Calu3 (cell line): ENCODE data around the gene SMC1A. TPM values are rescaled to one million over a fixed set of nuclear protein-coding genes. Genes with fewer than 3 reads are reported as not detected.
"Not testable (repeated sequence)": the region's sequence is repeated elsewhere in the genome, so short reads cannot be mapped to it uniquely, and the experiment has no call there.

ENCODE experiments used
- Bru-seq: library from RNA; stranded (reverse); fragments of 400-500 nt; gene quantifications from one replicate; lab custom pipeline; 2021; lab: Mats Ljungman, UMichigan
- BruChase-seq, 2 experiments: library from RNA; stranded (reverse); fragments of 400-500 nt; gene quantifications; one replicate each; lab custom pipeline; 2021; lab: Mats Ljungman, UMichigan
- BruUV-seq: library from RNA; stranded (reverse); fragments of 400-500 nt; replicated peaks from 2 replicates; lab custom pipeline; 2021; lab: Mats Ljungman, UMichigan
- CTCF ChIA-PET: fragments of 300-600 bp; sonication (Branson Sonifier 250); formaldehyde crosslinking; loops from one replicate; lab custom pipeline; 2022; ENCODE audit warnings: antibody characterized with exemption; lab: Charles Lee
- DNase-seq: peaks from one replicate; pipeline ENCODE4 v3.0.0; 2022
- H3K27ac Mint-ChIP-seq: one replicate; pipeline ENCODE4 v1.8.0; 2022; ENCODE audit warnings: mixed read lengths; ENCODE audit not compliant: unreplicated experiment
- H3K27me3 Mint-ChIP-seq: one replicate; pipeline ENCODE4 v1.8.0; 2022; ENCODE audit warnings: mixed read lengths; ENCODE audit not compliant: unreplicated experiment
- H3K36me3 Mint-ChIP-seq: one replicate; pipeline ENCODE4 v1.8.0; 2022; ENCODE audit warnings: mild to moderate bottlenecking, moderate library complexity, mixed read lengths; ENCODE audit not compliant: insufficient read depth, unreplicated experiment
- H3K4me1 Mint-ChIP-seq: one replicate; pipeline ENCODE4 v1.8.0; 2022; ENCODE audit warnings: mild to moderate bottlenecking, low read depth, mixed read lengths; ENCODE audit not compliant: unreplicated experiment
- H3K4me3 Mint-ChIP-seq: one replicate; pipeline ENCODE4 v1.8.0; 2022; ENCODE audit warnings: mild to moderate bottlenecking, low read depth, moderate library complexity, mixed read lengths; ENCODE audit not compliant: unreplicated experiment
- H3K9me3 Mint-ChIP-seq: one replicate; pipeline ENCODE4 v1.8.0; 2022; ENCODE audit warnings: low read depth, mixed read lengths; ENCODE audit not compliant: unreplicated experiment
- CTCF ChIP-seq: fragments of 200-600 bp; IDR thresholded peaks from one replicate; pipeline ENCODE4 v1.8.0; 2022; ENCODE audit warnings: antibody characterized with exemption; ENCODE audit not compliant: unreplicated experiment
- intact Hi-C: fragments of 100-400 bp; cut with micrococcal nuclease; formaldehyde crosslinking; loops from one replicate; pipeline ENCODE4 v1.10.0; 2022; ENCODE audit not compliant: unreplicated experiment
- long read RNA-seq: library from polyadenylated mRNA; stranded (forward); transcript quantifications from one replicate; pipeline ENCODE4 v2.0.0, GENCODE V29; 2022
- total RNA-seq: library from RNA; stranded (reverse); gene quantifications from 2 replicates; pipeline ENCODE4 v1.2.3, GENCODE V29; 2022

Gene SMC1A
- total RNA-seq = 91.5 and 100 TPM in 2 replicates
- percentile 89 among the genes with signal in this experiment for Bru-seq, nascent RNA
- percentile 96 among the genes with signal in this experiment for BruChase-seq, experiment 1, labeled RNA remaining after a 6-hour chase
- BruChase-seq, experiment 2, labeled RNA remaining after a 2-hour chase = percentile 92 among the genes with signal in this experiment
- long read RNA-seq, full-length matches to known transcripts = 27 of 43 reads
- long read RNA-seq, partial matches to known transcripts = 9 of 43 reads
- long read RNA-seq, other reads (novel, unspliced or antisense) = 7 of 43 reads

GRCh38 chrX:53422086-53422860 is at the start of gene SMC1A:
TSS of gene SMC1A (minus strand) at chrX:53422654. CDS start at chrX:53422600, 54 bp downstream.
- H3K27me3 Mint-ChIP-seq = no peaks in the 10 kb centered on the region
- no TSS peak for BruUV-seq

GRCh38 chrX:53471346-53471745 is 48.9 kb upstream of the SMC1A start:
- no peaks in the 10 kb centered on the region for H3K36me3 Mint-ChIP-seq
- DNase-seq = no peak
- CTCF ChIA-PET = no interaction called here
- intact Hi-C loops = no loop called here
- no TSS peak for BruUV-seq
- H3K27ac Mint-ChIP-seq = no peak overlapping the region
- H3K27me3 Mint-ChIP-seq = peaks cover 24% of the 10 kb centered on the region
- H3K4me1 Mint-ChIP-seq = no peaks in the 10 kb centered on the region
- no peaks in the 10 kb centered on the region for H3K9me3 Mint-ChIP-seq
- TF ChIP-seq CTCF = no peak
- H3K4me3 Mint-ChIP-seq = no peak overlapping the region

More at GRCh38 chrX:53422086-53422860, at the start of gene SMC1A:
- peak within 1 kb of the TSS; percentile 90 for H3K27ac Mint-ChIP-seq
- DNase-seq = peak; percentile 97
- no peak for TF ChIP-seq CTCF
- intact Hi-C loops = no loop called here
- H3K9me3 Mint-ChIP-seq = no peaks in the 10 kb centered on the region
- H3K4me1 Mint-ChIP-seq = peaks cover 13% of the 10 kb centered on the region
- CTCF ChIA-PET = interaction anchor here (0.6 to 1.4 kb wide), 9 partner anchors 10 to 622 kb away, joined by 3 to 9 read pairs (median 3); partner anchors contain the start of gene PHF8
- H3K4me3 Mint-ChIP-seq = peak within 1 kb of the TSS; percentile 81
- H3K36me3 Mint-ChIP-seq = peaks cover 22% of the 10 kb centered on the region

GRCh38 chrX:53468659-53469058 is 46.2 kb upstream of the SMC1A start:
- H3K36me3 Mint-ChIP-seq, DNase-seq, CTCF ChIA-PET, H3K4me3 Mint-ChIP-seq, H3K9me3 Mint-ChIP-seq, BruUV-seq, H3K4me1 Mint-ChIP-seq, H3K27ac Mint-ChIP-seq, intact Hi-C loops: not testable (repeated sequence)
- H3K27me3 Mint-ChIP-seq = peaks cover 30% of the 10 kb centered on the region

GRCh38 chrX:53458082-53458481 is 35.6 kb upstream of the SMC1A start:
- TF ChIP-seq CTCF = no peak
- no peak overlapping the region for H3K4me3 Mint-ChIP-seq

More at GRCh38 chrX:53458082-53458481, 35.6 kb upstream of the SMC1A start:
- H3K27ac Mint-ChIP-seq = no peak overlapping the region
- no TSS peak for BruUV-seq
- no peaks in the 10 kb centered on the region for H3K9me3 Mint-ChIP-seq
- peaks cover 43% of the 10 kb centered on the region for H3K27me3 Mint-ChIP-seq
- no peaks in the 10 kb centered on the region for H3K36me3 Mint-ChIP-seq
- intact Hi-C loops = no loop called here
- no peak for DNase-seq
- H3K4me1 Mint-ChIP-seq = peaks cover 12% of the 10 kb centered on the region
- CTCF ChIA-PET = interaction anchor here (1.2 to 1.8 kb wide), 4 partner anchors 12 to 138 kb away, joined by 3 to 13 read pairs (median 5); partner anchors contain the start of genes RIBC1 and SMC1A
